ENCODE data around the gene ZNF213.

ZNF213 gene

GRCh38 chr16:3155181-3155580, 20.4 kb downstream of the ZNF213 start:
- Histone ChIP-seq H3K36me3 (ENCODE audit: control insufficient read depth in 2 of 2, insufficient read depth in 1 of 2, low read length in 2 of 2) (no peaks in the 10 kb centered on the region), H3K9me3 (ENCODE audit: control insufficient read depth, insufficient read depth, low read depth, low read length) (no peaks in the 10 kb centered on the region), H3K4me1 (ENCODE audit: control insufficient read depth, insufficient read depth, low read length) (no peaks in the 10 kb centered on the region), H3K27ac (ENCODE audit: extremely low read depth, low read depth, low read length) (no peak overlapping the region), H3K4me3 (ENCODE audit: low read depth, low read length) (no peak overlapping the region)
- TF ChIP-seq FEZF1 (tag by site-specific recombination; IDR thresholded peaks at IDR 0.05) (no peak), ZNF600 (tag by site-specific recombination; IDR thresholded peaks at IDR 0.05) (no peak), SETDB1 (IDR thresholded peaks at IDR 0.05; ENCODE audit: insufficient read length, low read length) (peak; percentile 74), ZNF571 (tag by site-specific recombination; IDR thresholded peaks at IDR 0.05) (peak; percentile 100), ZNF202 (tag by site-specific recombination; IDR thresholded peaks at IDR 0.05; ENCODE audit: borderline replicate concordance) (no peak), ZBTB26 (tag by site-specific recombination; optimal IDR thresholded peaks at IDR 0.05) (no peak), ZNF423 (tag by site-specific recombination; IDR thresholded peaks at IDR 0.05) (no peak), ZNF555 (tag by site-specific recombination; conservative IDR thresholded peaks at IDR 0.05) (no peak), ZNF2 (tag by site-specific recombination; IDR thresholded peaks at IDR 0.05) (no peak), ZNF133 (tag by site-specific recombination; IDR thresholded peaks at IDR 0.05) (no peak), ZNF155 (tag by site-specific recombination; IDR thresholded peaks at IDR 0.05) (no peak), TSHZ1 (tag by site-specific recombination; IDR thresholded peaks at IDR 0.05; ENCODE audit: borderline replicate concordance) (no peak)
- POLR2A ChIA-PET, result no interaction called here
- CTCF ChIA-PET, result no interaction called here

GRCh38 chr16:3155972-3156371, 21.1 kb downstream of the ZNF213 start:
- ChIA-PET CTCF (no interaction called here), POLR2A (no interaction called here)
- H3K4me1 ChIP-seq (ENCODE audit: control insufficient read depth, insufficient read depth, low read length), result no peaks in the 10 kb centered on the region
- no peaks in the 10 kb centered on the region for H3K36me3 ChIP-seq (ENCODE audit: control insufficient read depth in 2 of 2, insufficient read depth in 1 of 2, low read length in 2 of 2)
- TF ChIP-seq ZNF211 (tag by site-specific recombination; IDR thresholded peaks at IDR 0.05; ENCODE audit: low read depth) (no peak), ZNF121 (tag by site-specific recombination; IDR thresholded peaks at IDR 0.05) (peak; percentile 98)
- no peak overlapping the region for H3K4me3 ChIP-seq (ENCODE audit: low read depth, low read length)
- H3K27ac ChIP-seq (ENCODE audit: extremely low read depth, low read depth, low read length), result no peak overlapping the region
- H3K9me3 ChIP-seq (ENCODE audit: control insufficient read depth, insufficient read depth, low read depth, low read length), result no peaks in the 10 kb centered on the region

- Histone ChIP-seq H3K4me3 (ENCODE audit: low read depth, low read length) (peak overlapping the region; percentile 60), H3K36me3 (ENCODE audit: control insufficient read depth in 2 of 2, insufficient read depth in 1 of 2, low read length in 2 of 2) (no peaks in the 10 kb centered on the region), H3K9me3 (ENCODE audit: control insufficient read depth, insufficient read depth, low read depth, low read length) (no peaks in the 10 kb centered on the region), H3K4me1 (ENCODE audit: control insufficient read depth, insufficient read depth, low read length) (no peaks in the 10 kb centered on the region), H3K27ac (ENCODE audit: extremely low read depth, low read depth, low read length) (peak overlapping the region; percentile 57; the same call in 1 of the 2 replicates)
- ChIA-PET POLR2A (interaction anchor here (0.7 to 3.4 kb wide), 6 partner anchors 12 to 32 kb away, joined by 3 to 23 read pairs (median 10); partner anchors contain the start of gene ZNF213), CTCF (interaction anchor here (0.6 to 1.9 kb wide), 5 partner anchors 13 to 187 kb away, joined by 3 to 9 read pairs (median 4); no protein-coding TSS in a partner anchor)
- peak; percentile 99 for TF ChIP-seq ZNF777 (tag by site-specific recombination; IDR thresholded peaks at IDR 0.05; ENCODE audit: borderline replicate concordance)
- peak; percentile 52 for TF ChIP-seq ZBTB26 (tag by site-specific recombination; optimal IDR thresholded peaks at IDR 0.05)
- no peak for TF ChIP-seq ZNF248 (tag by site-specific recombination; IDR thresholded peaks at IDR 0.05)
- no peak for TF ChIP-seq ZNF148 (tag by site-specific recombination; IDR thresholded peaks at IDR 0.05; ENCODE audit: borderline replicate concordance)
- no peak for TF ChIP-seq ZNF202 (tag by site-specific recombination; IDR thresholded peaks at IDR 0.05; ENCODE audit: borderline replicate concordance)
- TF ChIP-seq ZNF571 (tag by site-specific recombination; IDR thresholded peaks at IDR 0.05), result no peak
- TF ChIP-seq KLF8 (tag by site-specific recombination; IDR thresholded peaks at IDR 0.05), result peak; percentile 70
- peak; percentile 61; the same call in 1 of the 2 replicates for TF ChIP-seq ZNF366 (tag by site-specific recombination; conservative IDR thresholded peaks at IDR 0.05)
- TF ChIP-seq ZFHX2 (tag by site-specific recombination; conservative IDR thresholded peaks at IDR 0.05), result peak; percentile 88
- 0 out of 2 replicates have a peak, but pooled peaks have one; percentile 12 for TF ChIP-seq ZFP37 (tag by site-specific recombination; IDR thresholded peaks at IDR 0.05)
- TF ChIP-seq SALL2 (tag by site-specific recombination; IDR thresholded peaks at IDR 0.05; ENCODE audit: borderline replicate concordance), result no peak
These were observed 22.6 kb downstream of the ZNF213 start for GRCh38 chr16:3157229-3158025.

Measured in HEK293 (cell line).